HEK293 (cell line): ENCODE measurements around the gene STRBP.

Experiments used
- CTCF ChIA-PET: fragments of 350-600 bp; formaldehyde crosslinking; extraction: SDS; loops from one replicate; lab custom pipeline; 2021; ENCODE audit warnings: antibody characterized with exemption; lab: Yijun Ruan, JAX
- POLR2A ChIA-PET: fragments of 300-600 bp; formaldehyde crosslinking; extraction: SDS; loops from one replicate; lab custom pipeline; 2020; ENCODE audit warnings: antibody characterized with exemption, inconsistent platforms; lab: Yijun Ruan, JAX
- H3K27ac ChIP-seq: fragments of 200-500 bp; sonication (Bioruptor generic); 2 replicates; pipeline ENCODE4 v1.5.1; 2014; ENCODE audit warnings: low read depth, low read length, control low read depth, inconsistent platforms; ENCODE audit errors: extremely low read depth
- H3K36me3 ChIP-seq, 2 experiments: fragments of 200-500 bp in 1 of 2; sonication (Bioruptor generic) in 1 of 2; 1 replicate in 1 of 2; 2 replicates in 1 of 2; pipeline ENCODE4 v1.5.1; 2014 to 2017; ENCODE audit warnings: inconsistent platforms in 2 of 2, low read length in 2 of 2; ENCODE audit not compliant: control insufficient read depth in 2 of 2, insufficient read depth in 1 of 2
- H3K4me1 ChIP-seq: fragments of 200-500 bp; sonication (Bioruptor generic); 2 replicates; pipeline ENCODE4 v1.5.1; 2014; ENCODE audit warnings: mild to moderate bottlenecking, low read length, inconsistent platforms; ENCODE audit not compliant: control insufficient read depth, insufficient read depth
- H3K4me3 ChIP-seq: 2 replicates; pipeline ENCODE4 v1.5.1; 2011; ENCODE audit warnings: low read depth, mild to moderate bottlenecking, control low read depth, low read length, moderate library complexity
- H3K9me3 ChIP-seq: fragments of 200-500 bp; sonication (Bioruptor generic); 2 replicates; pipeline ENCODE4 v1.5.1; 2014; ENCODE audit warnings: low read depth, low read length, inconsistent platforms; ENCODE audit not compliant: control insufficient read depth, insufficient read depth
- FEZF1 ChIP-seq: fragments of 450-650 bp; formaldehyde crosslinking; IDR thresholded peaks from 2 replicates; pipeline ENCODE4 v1.5.1; 2016; ENCODE audit warnings: missing biosample characterization, missing genetic modification characterization
- GLI2 ChIP-seq: fragments of 450-650 bp; formaldehyde crosslinking; IDR thresholded peaks from 2 replicates; pipeline ENCODE4; 2017; ENCODE audit warnings: missing biosample characterization, missing genetic modification characterization, low read depth, borderline replicate concordance
- GLI4 ChIP-seq: fragments of 450-650 bp; formaldehyde crosslinking; IDR thresholded peaks from 2 replicates; pipeline ENCODE4 v1.5.1; 2016; ENCODE audit warnings: missing biosample characterization, missing genetic modification characterization
- GLIS1 ChIP-seq: fragments of 450-650 bp; formaldehyde crosslinking; IDR thresholded peaks from 2 replicates; pipeline ENCODE4 v1.5.1; 2016; ENCODE audit warnings: missing biosample characterization, missing genetic modification characterization
- IKZF3 ChIP-seq: fragments of 450-650 bp; IDR thresholded peaks from 2 replicates; pipeline ENCODE4 v1.5.0; 2018; ENCODE audit warnings: missing biosample characterization, mild to moderate bottlenecking, missing genetic modification characterization, moderate library complexity
- KLF10 ChIP-seq: fragments of 450-650 bp; IDR thresholded peaks from 2 replicates; pipeline ENCODE4 v1.5.1; 2018; ENCODE audit warnings: missing biosample characterization, mild to moderate bottlenecking, missing genetic modification characterization
- KLF9 ChIP-seq: fragments of 450-650 bp; formaldehyde crosslinking; IDR thresholded peaks from 2 replicates; pipeline ENCODE4 v1.5.1; 2016; ENCODE audit warnings: missing biosample characterization, missing genetic modification characterization, low read depth
- PATZ1 ChIP-seq: fragments of 450-650 bp; formaldehyde crosslinking; IDR thresholded peaks from 2 replicates; pipeline ENCODE4 v1.5.1; 2016; ENCODE audit warnings: missing biosample characterization, missing genetic modification characterization
- PRDM4 ChIP-seq: fragments of 450-650 bp; formaldehyde crosslinking; IDR thresholded peaks from 2 replicates; pipeline ENCODE4 v1.5.1; 2017; ENCODE audit warnings: missing biosample characterization, missing genetic modification characterization
- WT1 ChIP-seq: fragments of 450-650 bp; formaldehyde crosslinking; IDR thresholded peaks from 2 replicates; pipeline ENCODE4 v1.5.1; 2016; ENCODE audit warnings: missing biosample characterization, missing genetic modification characterization
- ZNF175 ChIP-seq: fragments of 450-650 bp; formaldehyde crosslinking; IDR thresholded peaks from 2 replicates; pipeline ENCODE4 v1.5.1; 2016; ENCODE audit warnings: missing biosample characterization, missing genetic modification characterization
- ZNF18 ChIP-seq: fragments of 450-650 bp; formaldehyde crosslinking; IDR thresholded peaks from 2 replicates; pipeline ENCODE4 v1.5.1; 2016; ENCODE audit warnings: missing biosample characterization, missing genetic modification characterization
- ZNF184 ChIP-seq: fragments of 450-650 bp; IDR thresholded peaks from 2 replicates; pipeline ENCODE4 v1.5.1; 2018; ENCODE audit warnings: missing biosample characterization, mild to moderate bottlenecking, missing genetic modification characterization
- ZNF274 ChIP-seq, 2 experiments: fragments of 200-500 bp in 1 of 2; fragments of 450-650 bp in 1 of 2; sonication (Bioruptor generic) in 1 of 2; formaldehyde crosslinking in 1 of 2; IDR thresholded peaks; 2 replicates each; pipeline versions ENCODE4 v1.5.1 to v1.6.1; 2014 to 2016; ENCODE audit warnings: borderline replicate concordance in 1 of 2, inconsistent platforms in 1 of 2, low read length in 1 of 2, missing biosample characterization in 1 of 2, missing genetic modification characterization in 1 of 2
- ZNF311 ChIP-seq: fragments of 450-650 bp; formaldehyde crosslinking; IDR thresholded peaks from 2 replicates; pipeline ENCODE4 v1.5.1; 2017; ENCODE audit warnings: missing biosample characterization, missing genetic modification characterization, borderline replicate concordance
- ZNF558 ChIP-seq: fragments of 450-650 bp; formaldehyde crosslinking; IDR thresholded peaks from 2 replicates; pipeline ENCODE4 v1.5.1; 2016; ENCODE audit warnings: missing biosample characterization, missing genetic modification characterization
- ZNF561 ChIP-seq: fragments of 450-650 bp; IDR thresholded peaks from 2 replicates; pipeline ENCODE4 v1.5.1; 2018; ENCODE audit warnings: missing biosample characterization, missing genetic modification characterization, borderline replicate concordance
- ZNF791 ChIP-seq: fragments of 450-650 bp; formaldehyde crosslinking; IDR thresholded peaks from 2 replicates; pipeline ENCODE4 v1.5.1; 2016; ENCODE audit warnings: missing biosample characterization, missing genetic modification characterization
- ZNF792 ChIP-seq: fragments of 450-650 bp; formaldehyde crosslinking; IDR thresholded peaks from 2 replicates; pipeline ENCODE4 v1.5.1; 2016; ENCODE audit warnings: missing biosample characterization, missing genetic modification characterization
- ZNF837 ChIP-seq: fragments of 450-650 bp; formaldehyde crosslinking; IDR thresholded peaks from 2 replicates; pipeline ENCODE4 v1.5.1; 2016; ENCODE audit warnings: missing biosample characterization, missing genetic modification characterization
- ZSCAN18 ChIP-seq: fragments of 450-650 bp; formaldehyde crosslinking; IDR thresholded peaks from 2 replicates; pipeline ENCODE4 v1.5.1; 2016; ENCODE audit warnings: missing biosample characterization, missing genetic modification characterization
- ZSCAN30 ChIP-seq: fragments of 450-650 bp; IDR thresholded peaks from 2 replicates; pipeline ENCODE4 v1.5.1; 2018; ENCODE audit warnings: missing biosample characterization, mild to moderate bottlenecking, missing genetic modification characterization, moderate library complexity
- ZSCAN5A ChIP-seq: fragments of 450-650 bp; formaldehyde crosslinking; IDR thresholded peaks from 2 replicates; pipeline ENCODE4 v1.5.1; 2016; ENCODE audit warnings: missing biosample characterization, missing genetic modification characterization

STRBP gene

GRCh38 chr9:123239726-123240125 lies 28.7 kb downstream of the STRBP start (continued):
- no peak for TF ChIP-seq ZNF18 (tag by site-specific recombination)
- no peak for TF ChIP-seq ZSCAN30 (tag by site-specific recombination)
- no peak for TF ChIP-seq GLI2 (tag by site-specific recombination)
- no peak for TF ChIP-seq ZNF558 (tag by site-specific recombination)
- no peak for TF ChIP-seq GLI4 (tag by site-specific recombination)
- no peak for TF ChIP-seq ZNF792 (tag by site-specific recombination)
- TF ChIP-seq ZNF184, result no peak
- TF ChIP-seq WT1 (tag by site-specific recombination), result no peak

GRCh38 chr9:123238365-123238764 lies 30.0 kb downstream of the STRBP start:
- CTCF ChIA-PET, result interaction anchor here (0.6 to 2.4 kb wide), 3 partner anchors 13 to 117 kb away, joined by 3 to 9 read pairs (median 4); no protein-coding TSS in a partner anchor
- POLR2A ChIA-PET, result interaction anchor here (1.5 kb wide), 1 partner anchor 14 kb away, joined by 3 read pairs; no protein-coding TSS in a partner anchor
- H3K27ac ChIP-seq, result no peak overlapping the region
- no peaks in the 10 kb centered on the region for H3K36me3 ChIP-seq
- H3K4me1 ChIP-seq, result no peaks in the 10 kb centered on the region
- no peak overlapping the region for H3K4me3 ChIP-seq
- no peaks in the 10 kb centered on the region for H3K9me3 ChIP-seq
- TF ChIP-seq ZNF311 (tag by site-specific recombination) (no peak), ZNF274 (IDR thresholded peaks at IDR 0.05; ENCODE audit: low read length) (no peak), ZNF274 (tag by site-specific recombination; IDR thresholded peaks at IDR 0.05; ENCODE audit: borderline replicate concordance) (no peak), GLIS1 (no peak), FEZF1 (tag by site-specific recombination) (no peak), ZNF561 (no peak), ZNF791 (tag by site-specific recombination) (no peak), KLF10 (tag by site-specific recombination) (no peak), IKZF3 (tag by site-specific recombination) (no peak), PRDM4 (tag by site-specific recombination) (no peak), PATZ1 (no peak), ZSCAN18 (tag by site-specific recombination) (no peak), ZNF175 (no peak), ZNF837 (tag by site-specific recombination) (no peak), KLF9 (tag by site-specific recombination) (no peak), ZSCAN5A (no peak)
